Ectodermal cell (in vitro differentiated cells): ENCODE data around the gene OR6T1. TPM values are rescaled to one million over a fixed set of nuclear protein-coding genes. Genes with fewer than 3 reads are reported as not detected.

ENCODE experiments used
- H3K27ac ChIP-seq: 2 replicates; pipeline ENCODE4 v1.7.0; 2013; ENCODE audit warnings: mild to moderate bottlenecking, low read depth, low read length; ENCODE audit not compliant: insufficient read depth, poor library complexity, severe bottlenecking
- H3K27me3 ChIP-seq: 2 replicates; pipeline ENCODE4 v1.7.0; 2013; ENCODE audit warnings: mild to moderate bottlenecking, low read length; ENCODE audit not compliant: insufficient read depth, control insufficient read depth, poor library complexity, severe bottlenecking
- H3K36me3 ChIP-seq: one replicate; pipeline ENCODE4 v1.7.0; 2013; ENCODE audit warnings: low read length; ENCODE audit not compliant: control insufficient read depth, insufficient read depth
- H3K4me1 ChIP-seq: one replicate; pipeline ENCODE4 v1.7.0; 2013; ENCODE audit warnings: low read length; ENCODE audit not compliant: control insufficient read depth, insufficient read depth
- H3K4me3 ChIP-seq: 2 replicates; pipeline ENCODE4 v1.7.0; 2013; ENCODE audit warnings: low read depth, low read length, control low read depth; ENCODE audit not compliant: insufficient read depth
- H3K9me3 ChIP-seq: 2 replicates; pipeline ENCODE4 v1.7.0; 2013; ENCODE audit warnings: mild to moderate bottlenecking, low read length, moderate library complexity; ENCODE audit not compliant: control insufficient read depth
- WGBS, 2 experiments: methylation state at CpG; one replicate each; pipeline ENCODE4 v1.1.7; 2013; ENCODE audit warnings: missing lambda C conversion rate in 2 of 2; 5-methylcytosine and 5-hydroxymethylcytosine counted together
- polyA plus RNA-seq, 4 experiments: library from polyadenylated mRNA; stranded (reverse); fragments of 50-300 nt; gene quantifications; one replicate each; pipeline ENCODE4 v1.2.3, GENCODE V29; 2013

Gene OR6T1
- not detected for polyA plus RNA-seq (2013, experiment 1 of 4)
- not detected for polyA plus RNA-seq (2013, experiment 2 of 4)
- polyA plus RNA-seq (2013, experiment 3 of 4), result not detected
- not detected for polyA plus RNA-seq (2013, experiment 4 of 4)

GRCh38 chr11:123943738-123944137, at the start of gene OR6T1:
OR6T1 (minus strand) TSS chr11:123943838; CDS start chr11:123943838, 0 bp downstream.
- 80 to 97% methylated on average over 1 to 3 of the region's 3 CpGs for WGBS, 2 experiments
- no peaks in the 10 kb centered on the region for H3K9me3 ChIP-seq
- H3K4me1 ChIP-seq, result no peaks in the 10 kb centered on the region
- no peaks in the 10 kb centered on the region for H3K27me3 ChIP-seq
- H3K4me3 ChIP-seq, result no peak within 1 kb of the TSS
- no peak within 1 kb of the TSS for H3K27ac ChIP-seq
- H3K36me3 ChIP-seq, result no peaks in the 10 kb centered on the region

GRCh38 chr11:123979311-123979710, 35.7 kb upstream of the OR6T1 start:
- Histone ChIP-seq H3K4me1 (no peaks in the 10 kb centered on the region), H3K36me3 (no peaks in the 10 kb centered on the region), H3K4me3 (no peak overlapping the region), H3K27ac (no peak overlapping the region), H3K9me3 (no peaks in the 10 kb centered on the region), H3K27me3 (no peaks in the 10 kb centered on the region)
- 89 to 96% methylated on average over 4 to 5 of the region's 5 CpGs for WGBS, 2 experiments

- Histone ChIP-seq H3K4me3 (no peak within 1 kb of the TSS), H3K9me3 (no peaks in the 10 kb centered on the region), H3K36me3 (no peaks in the 10 kb centered on the region), H3K27me3 (no peaks in the 10 kb centered on the region), H3K4me1 (no peaks in the 10 kb centered on the region), H3K27ac (no peak within 1 kb of the TSS)
Observed at GRCh38 chr11:123977731-123978347, 34.2 kb upstream of the OR6T1 start, which contains the start of gene OR10S1. OR10S1 (minus strand) TSS chr11:123977781; CDS start chr11:123977664, 117 bp downstream.

- Histone ChIP-seq H3K27ac (no peak overlapping the region), H3K4me3 (no peak overlapping the region), H3K4me1 (no peaks in the 10 kb centered on the region), H3K36me3 (no peaks in the 10 kb centered on the region), H3K9me3 (no peaks in the 10 kb centered on the region), H3K27me3 (no peaks in the 10 kb centered on the region)
- 93 to 95% methylated on average over 18 of the region's 18 CpGs for WGBS, 2 experiments
Observed at GRCh38 chr11:123976770-123977560, 33.3 kb upstream of the OR6T1 start.

GRCh38 chr11:123973816-123974215, 30.2 kb upstream of the OR6T1 start:
- no peak overlapping the region for H3K27ac ChIP-seq
- WGBS, 2 experiments, result 94 to 100% methylated on average over 1 of the region's 1 CpG

GRCh38 chr11:123956752-123957151, 13.1 kb upstream of the OR6T1 start:
- Histone ChIP-seq H3K36me3 (no peaks in the 10 kb centered on the region), H3K4me1 (no peaks in the 10 kb centered on the region), H3K27ac (no peak overlapping the region), H3K27me3 (no peaks in the 10 kb centered on the region), H3K4me3 (no peak overlapping the region), H3K9me3 (no peaks in the 10 kb centered on the region)

More at GRCh38 chr11:123973816-123974215, 30.2 kb upstream of the OR6T1 start:
- Histone ChIP-seq H3K9me3 (no peaks in the 10 kb centered on the region), H3K4me1 (no peaks in the 10 kb centered on the region), H3K36me3 (no peaks in the 10 kb centered on the region), H3K4me3 (no peak overlapping the region), H3K27me3 (no peaks in the 10 kb centered on the region)

- H3K27me3 ChIP-seq, result no peaks in the 10 kb centered on the region
- no peaks in the 10 kb centered on the region for H3K9me3 ChIP-seq
- WGBS, 2 experiments, result 96 to 100% methylated on average over 1 of the region's 1 CpG
- H3K4me1 ChIP-seq, result no peaks in the 10 kb centered on the region
- H3K4me3 ChIP-seq, result no peak overlapping the region
- H3K27ac ChIP-seq, result no peak overlapping the region
- H3K36me3 ChIP-seq, result no peaks in the 10 kb centered on the region
Observed at GRCh38 chr11:123945132-123945531, 1.5 kb upstream of the OR6T1 start.

GRCh38 chr11:123942413-123942812, 1.2 kb downstream of the OR6T1 start:
- Histone ChIP-seq H3K27ac (no peak overlapping the region), H3K4me3 (no peak overlapping the region), H3K36me3 (no peaks in the 10 kb centered on the region), H3K9me3 (no peaks in the 10 kb centered on the region), H3K27me3 (no peaks in the 10 kb centered on the region), H3K4me1 (no peaks in the 10 kb centered on the region)
- WGBS, 2 experiments, result 90 to 95% methylated on average over 4 of the region's 4 CpGs

- no peaks in the 10 kb centered on the region for H3K9me3 ChIP-seq
- H3K4me3 ChIP-seq, result no peak within 1 kb of the TSS
- H3K27me3 ChIP-seq, result no peaks in the 10 kb centered on the region
- no peaks in the 10 kb centered on the region for H3K4me1 ChIP-seq
- WGBS, 2 experiments, result 71 to 94% methylated on average over 1 of the region's 1 CpG
- H3K36me3 ChIP-seq, result no peaks in the 10 kb centered on the region
- H3K27ac ChIP-seq, result no peak within 1 kb of the TSS
Observed at GRCh38 chr11:123939317-123939716, 4.3 kb downstream of the OR6T1 start, which contains the start of gene OR4D5. OR4D5 (plus strand) TSS chr11:123939617; CDS start chr11:123939617, 0 bp downstream.

- no peak overlapping the region for H3K27ac ChIP-seq
- 100% methylated on average over 1 of the region's 1 CpG; no CpG with 5 or more reads in 1 of the 2 experiments for WGBS, 2 experiments
- no peaks in the 10 kb centered on the region for H3K27me3 ChIP-seq
- no peaks in the 10 kb centered on the region for H3K4me1 ChIP-seq
- no peaks in the 10 kb centered on the region for H3K9me3 ChIP-seq
- H3K36me3 ChIP-seq, result no peaks in the 10 kb centered on the region
- no peak overlapping the region for H3K4me3 ChIP-seq
Observed at GRCh38 chr11:123924027-123924426, 19.6 kb downstream of the OR6T1 start.
